ENCODE measurements around the gene C10orf90.

GRCh38 chr10:126661841-126662515 lies 8.5 kb downstream of the C10orf90 start:
- no peak for TF ChIP-seq CTCF (IDR thresholded peaks at IDR 0.05)
- no peak for TF ChIP-seq POLR2A (IDR thresholded peaks at IDR 0.05)
